ENCODE data around the gene TNS3. TPM values are rescaled to one million over a fixed set of nuclear protein-coding genes. Genes with fewer than 3 reads are reported as not detected.

The TNS3 gene
- total RNA-seq, 1 donor from 2014 or later = 452 TPM

GRCh38 chr7:47326808-47327207 is 255.1 kb downstream of the TNS3 start:
- H3K9me3 Mint-ChIP-seq = no peaks in the 10 kb centered on the region
- peaks cover 37% of the 10 kb centered on the region for H3K4me1 Mint-ChIP-seq
- peak overlapping the region; percentile 60 for H3K4me3 Mint-ChIP-seq
- no peak for DNase-seq (ENCODE audit: low spot score in 2 of 2, unreplicated experiment in 2 of 2)
- no peaks in the 10 kb centered on the region for H3K27me3 Mint-ChIP-seq (ENCODE audit: low read depth)
- H3K27ac Mint-ChIP-seq = peak overlapping the region; percentile 98
- peaks cover 23% of the 10 kb centered on the region for H3K36me3 Mint-ChIP-seq
- no peak for TF ChIP-seq CTCF (IDR thresholded peaks at IDR 0.05; ENCODE audit: unreplicated experiment)

GRCh38 chr7:47326220-47326619 is 255.7 kb downstream of the TNS3 start:
- Mint-ChIP-seq H3K36me3 (peaks cover 25% of the 10 kb centered on the region), H3K27me3 (ENCODE audit: low read depth) (no peaks in the 10 kb centered on the region), H3K27ac (peak overlapping the region; percentile 72), H3K4me1 (peaks cover 34% of the 10 kb centered on the region), H3K4me3 (no peak overlapping the region), H3K9me3 (no peaks in the 10 kb centered on the region)
- no peak for TF ChIP-seq CTCF (IDR thresholded peaks at IDR 0.05; ENCODE audit: unreplicated experiment)
- no peak for DNase-seq (ENCODE audit: low spot score in 2 of 2, unreplicated experiment in 2 of 2)

- H3K36me3 Mint-ChIP-seq = peaks cover 34% of the 10 kb centered on the region
- no peak for DNase-seq (ENCODE audit: low spot score in 2 of 2, unreplicated experiment in 2 of 2)
- peaks cover 33% of the 10 kb centered on the region for H3K4me1 Mint-ChIP-seq
- TF ChIP-seq CTCF (IDR thresholded peaks at IDR 0.05; ENCODE audit: unreplicated experiment) = no peak
- no peak overlapping the region for H3K27ac Mint-ChIP-seq
- H3K9me3 Mint-ChIP-seq = no peaks in the 10 kb centered on the region
- no peaks in the 10 kb centered on the region for H3K27me3 Mint-ChIP-seq (ENCODE audit: low read depth)
- no peak overlapping the region for H3K4me3 Mint-ChIP-seq
Observed at GRCh38 chr7:47325337-47325736, 256.6 kb downstream of the TNS3 start.

GRCh38 chr7:47323904-47324303 is 258.0 kb downstream of the TNS3 start:
- Mint-ChIP-seq H3K27ac (peak overlapping the region; percentile 37), H3K4me1 (peaks cover 20% of the 10 kb centered on the region), H3K4me3 (no peak overlapping the region), H3K9me3 (no peaks in the 10 kb centered on the region), H3K27me3 (ENCODE audit: low read depth) (no peaks in the 10 kb centered on the region), H3K36me3 (peaks cover 44% of the 10 kb centered on the region)
- TF ChIP-seq CTCF (IDR thresholded peaks at IDR 0.05; ENCODE audit: unreplicated experiment) = no peak
- no peak for DNase-seq (ENCODE audit: low spot score in 2 of 2, unreplicated experiment in 2 of 2)

- no peaks in the 10 kb centered on the region for H3K27me3 Mint-ChIP-seq (ENCODE audit: low read depth)
- H3K4me1 Mint-ChIP-seq = peaks cover 9% of the 10 kb centered on the region
- no peak for DNase-seq (ENCODE audit: low spot score in 2 of 2, unreplicated experiment in 2 of 2)
Observed at GRCh38 chr7:47322731-47323130, 259.2 kb downstream of the TNS3 start.

More at GRCh38 chr7:47322731-47323130, 259.2 kb downstream of the TNS3 start:
- H3K36me3 Mint-ChIP-seq = peaks cover 55% of the 10 kb centered on the region
- no peak for TF ChIP-seq CTCF (IDR thresholded peaks at IDR 0.05; ENCODE audit: unreplicated experiment)
- no peaks in the 10 kb centered on the region for H3K9me3 Mint-ChIP-seq
- H3K4me3 Mint-ChIP-seq = no peak overlapping the region
- H3K27ac Mint-ChIP-seq = peak overlapping the region; percentile 62

All from mesothelial cell of epicardium (in vitro differentiated cells).